Endothelial cell of umbilical vein (primary cell): ENCODE measurements around the gene RND1. TPM values are rescaled to one million over a fixed set of nuclear protein-coding genes. Genes with fewer than 3 reads are reported as not detected.

Experiments
- BruUV-seq: library from RNA; stranded (reverse); fragments of 400-500 nt; replicated peaks from 2 replicates; lab custom pipeline; 2021; lab: Mats Ljungman, UMichigan
- CTCF ChIA-PET: fragments of 300-600, 350-600 bp; sonication (Branson Sonifier 250); formaldehyde crosslinking; loops from one replicate; lab custom pipeline; 2021; ENCODE audit warnings: antibody characterized with exemption, inconsistent platforms; lab: Charles Lee
- POLR2A ChIA-PET: fragments of 300-600, 350-600 bp; sonication (Branson Sonifier 250); formaldehyde crosslinking; loops from one replicate; lab custom pipeline; 2021; ENCODE audit warnings: antibody characterized with exemption, inconsistent platforms; lab: Charles Lee
- DNase-seq: peaks from one replicate; pipeline ENCODE4 v3.0.0-alpha.2; 2011; ENCODE audit warnings: low read depth, low spot score
- FAIRE-seq: peaks from 2 replicates; lab custom pipeline; 2011; peaks lifted over from hg19 to GRCh38; lab: Jason Lieb, UNC
- H2AFZ ChIP-seq: 2 replicates; pipeline ENCODE4 v1.6.0; 2012; ENCODE audit warnings: low read depth, low read length, control low read depth, inconsistent platforms
- H3K27ac ChIP-seq: 2 replicates; pipeline ENCODE4 v1.5.1; 2011; ENCODE audit warnings: low read depth, mild to moderate bottlenecking, control low read depth, low read length, moderate library complexity; ENCODE audit not compliant: insufficient read depth
- H3K27me3 ChIP-seq, 2 experiments: 2 replicates each; pipeline versions ENCODE4 v1.6.0 to v1.6.1; 2011; ENCODE audit warnings: low read length in 2 of 2, mixed read lengths in 1 of 2; ENCODE audit not compliant: control insufficient read depth in 2 of 2, insufficient read depth in 2 of 2
- H3K36me3 ChIP-seq, 2 experiments: 2 replicates in 1 of 2; 3 replicates in 1 of 2; pipeline ENCODE4 v1.5.1; 2011; ENCODE audit warnings: low read length in 2 of 2, mild to moderate bottlenecking in 1 of 2, moderate library complexity in 1 of 2; ENCODE audit not compliant: control insufficient read depth in 2 of 2, insufficient read depth in 2 of 2; ENCODE audit errors: extremely low read depth in 1 of 2
- H3K4me1 ChIP-seq: 3 replicates; pipeline ENCODE4 v1.5.1; 2011; ENCODE audit warnings: mild to moderate bottlenecking, low read length; ENCODE audit not compliant: control insufficient read depth, insufficient read depth; ENCODE audit errors: extremely low read depth
- H3K4me2 ChIP-seq: 2 replicates; pipeline ENCODE4 v1.6.1; 2011; ENCODE audit warnings: low read length, control low read depth, mixed read lengths; ENCODE audit not compliant: insufficient read depth
- H3K4me3 ChIP-seq, 3 experiments: fragments of 200-600 bp in 1 of 3; sonication (generic), shearing (Covaris generic) in 1 of 3; replicated peaks in 1 of 3; 2 replicates each; pipeline ENCODE4 v1.5.1; 2011 to 2016; ENCODE audit warnings: control low read depth in 3 of 3, low read length in 3 of 3, mild to moderate bottlenecking in 2 of 3, inconsistent platforms in 1 of 3, low read depth in 1 of 3, moderate library complexity in 1 of 3; ENCODE audit not compliant: insufficient read depth in 1 of 3
- H3K79me2 ChIP-seq: 2 replicates; pipeline ENCODE4 v1.6.0; 2012; ENCODE audit warnings: low read length, inconsistent platforms; ENCODE audit not compliant: control insufficient read depth, insufficient read depth
- H3K9ac ChIP-seq: replicated peaks from 2 replicates; pipeline ENCODE3; 2011; ENCODE audit warnings: low read length, control low read depth; ENCODE audit not compliant: insufficient read depth; ENCODE audit errors: extremely low read depth
- H3K9me1 ChIP-seq: replicated peaks from 3 replicates; pipeline ENCODE4 v1.6.0; 2011; ENCODE audit warnings: mild to moderate bottlenecking, low read length; ENCODE audit not compliant: control insufficient read depth, insufficient read depth; ENCODE audit errors: extremely low read depth
- H3K9me3 ChIP-seq: replicated peaks from 2 replicates; pipeline ENCODE4 v1.5.1; 2012; ENCODE audit warnings: low read length, inconsistent platforms; ENCODE audit not compliant: control insufficient read depth, insufficient read depth
- H4K20me1 ChIP-seq: replicated peaks from 2 replicates; pipeline ENCODE3; 2011; ENCODE audit warnings: mild to moderate bottlenecking, low read length; ENCODE audit not compliant: control insufficient read depth, insufficient read depth; ENCODE audit errors: extremely low read depth
- CTCF ChIP-seq, 2 donors: IDR thresholded peaks; 1 replicate in 1 of 2; 2 replicates in 1 of 2; pipeline ENCODE4 v1.5.1; 2011; ENCODE audit warnings: low read length in 2 of 2, mild to moderate bottlenecking in 2 of 2, moderate library complexity in 2 of 2, control low read depth in 1 of 2, inconsistent platforms in 1 of 2, low read depth in 1 of 2; ENCODE audit not compliant: insufficient read depth in 1 of 2; ENCODE audit errors: extremely low read depth in 1 of 2
- EZH2 ChIP-seq: IDR thresholded peaks from 2 replicates; pipeline ENCODE4 v1.6.1; 2012; ENCODE audit warnings: borderline replicate concordance, low read depth, mild to moderate bottlenecking, moderate library complexity, low read length, inconsistent platforms; ENCODE audit not compliant: severe bottlenecking
- FOS ChIP-seq: IDR thresholded peaks from 2 replicates; pipeline ENCODE4 v1.6.1; 2011; ENCODE audit warnings: mild to moderate bottlenecking, low read length, moderate library complexity, borderline replicate concordance; ENCODE audit not compliant: insufficient read depth
- GATA2 ChIP-seq: IDR thresholded peaks from 2 replicates; pipeline ENCODE4 v1.7.0; 2011; ENCODE audit warnings: low read depth, mild to moderate bottlenecking, moderate library complexity, mixed read lengths, low read length; ENCODE audit not compliant: insufficient read length, insufficient read depth
- JUN ChIP-seq: IDR thresholded peaks from 2 replicates; pipeline ENCODE4 v1.6.1; 2011; ENCODE audit warnings: borderline replicate concordance, low read depth; ENCODE audit not compliant: insufficient read length, insufficient read depth
- MAX ChIP-seq: IDR thresholded peaks from 2 replicates; pipeline ENCODE4 v1.6.1; 2011; ENCODE audit not compliant: insufficient read depth, insufficient read length
- MYC ChIP-seq: IDR thresholded peaks from one replicate; pipeline ENCODE4 v1.6.1; 2011; ENCODE audit warnings: mild to moderate bottlenecking, low read depth, low read length
- POLR2A ChIP-seq: IDR thresholded peaks from 2 replicates; pipeline ENCODE4 v1.6.1; 2012; ENCODE audit warnings: low read depth, mild to moderate bottlenecking, control low read depth, low read length
- POLR2AphosphoS5 ChIP-seq: IDR thresholded peaks from 2 replicates; pipeline ENCODE4 v1.6.1; 2012; ENCODE audit warnings: low read depth, mild to moderate bottlenecking, control low read depth, low read length, moderate library complexity; ENCODE audit not compliant: insufficient read depth
- dilution Hi-C: fragments of 300-500 bp; cut with MboI; formaldehyde crosslinking; loops from one replicate; pipeline ENCODE4 v1.15.0; 2019; ENCODE audit warnings: low sequenced_read_pairs; ENCODE audit not compliant: extremely low pct_ligation_motif_present
- intact Hi-C: fragments of 100-400 bp; cut with micrococcal nuclease; formaldehyde crosslinking; loops from one replicate; pipeline ENCODE4 v1.10.0; 2022
- polyA plus RNA-seq, 4 experiments: library from polyadenylated mRNA; depleted of rRNA in 3 of 4; stranded (reverse) in 3 of 4; unstranded in 1 of 4; fragments of >200 nt; gene quantifications; 2 replicates each; pipeline versions ENCODE4 v1.2.1 to v1.2.3, GENCODE V29; 2011 to 2012; ENCODE audit warnings: missing spikeins in 1 of 4
- total RNA-seq: library from RNA; stranded (reverse); gene quantifications from 2 replicates; pipeline ENCODE4 v1.2.3, GENCODE V29; 2021

Gene RND1
- total and polyA plus RNA-seq, 2 donors (not counting 3 experiments of a cell fraction or from before 2014, with no cell fraction given): 4.0 to 9.9 TPM

GRCh38 chr12:48827513-48828096, 38.1 kb downstream of the RND1 start:
- POLR2A ChIA-PET: no interaction called here
- intact Hi-C loops (no loop called here), dilution Hi-C loops (no loop called here)
- TF ChIP-seq POLR2AphosphoS5 (peak; percentile 26), EZH2 (no peak)
- H3K27me3 ChIP-seq: no peaks in the 10 kb centered on the region
- H4K20me1 ChIP-seq: no peaks in the 10 kb centered on the region
- H3K79me2 ChIP-seq: no peaks in the 10 kb centered on the region
- no peaks in the 10 kb centered on the region for H3K4me1 ChIP-seq
- DNase-seq: no peak
- no peaks in the 10 kb centered on the region for H3K9me3 ChIP-seq
- BruUV-seq: no TSS peak
- H3K36me3 ChIP-seq: peaks cover 15 to 76% of the 10 kb centered on the region in 2 experiments
- no peak overlapping the region for H3K4me3 ChIP-seq
- no peaks in the 10 kb centered on the region for H3K9me1 ChIP-seq
- H3K4me2 ChIP-seq: no peak overlapping the region
- no peak overlapping the region for H3K9ac ChIP-seq
- FAIRE-seq: no peak
- CTCF ChIA-PET: interaction anchor here (1.6 to 1.7 kb wide), 2 partner anchors 12 to 77 kb away, joined by 4 to 7 read pairs; a partner anchor contains a TSS
- H2AFZ ChIP-seq: no peak overlapping the region
- no peak overlapping the region for H3K27ac ChIP-seq

GRCh38 chr12:48827026-48827425, 38.6 kb downstream of the RND1 start:
- Histone ChIP-seq H3K9me1 (no peaks in the 10 kb centered on the region), H3K4me3 (no peak overlapping the region), H3K4me1 (no peaks in the 10 kb centered on the region), H3K79me2 (no peaks in the 10 kb centered on the region), H2AFZ (no peak overlapping the region), H3K9ac (no peak overlapping the region), H3K36me3 (peaks cover 12 to 71% of the 10 kb centered on the region in 2 experiments), H3K9me3 (no peaks in the 10 kb centered on the region), H3K27me3 (no peaks in the 10 kb centered on the region), H3K27ac (no peak overlapping the region), H3K4me2 (no peak overlapping the region), H4K20me1 (no peaks in the 10 kb centered on the region)
- FAIRE-seq (no peak), DNase-seq (no peak)
- ChIA-PET POLR2A (no interaction called here), CTCF (interaction anchor here (1.1 to 1.7 kb wide), 3 partner anchors 10 to 77 kb away, joined by 3 to 7 read pairs (median 4); a partner anchor contains a TSS)
- no TSS peak for BruUV-seq
- intact Hi-C loops: no loop called here
- TF ChIP-seq MYC (no peak), MAX (no peak), CTCF (IDR thresholded peaks at IDR 0.05; ENCODE audit: extremely low read depth in 1 of 2, insufficient read depth in 1 of 2, low read depth in 1 of 2, low read length in 2 of 2) (no peak), FOS (no peak), POLR2A (no peak), JUN (no peak), GATA2 (no peak), POLR2AphosphoS5 (no peak), EZH2 (no peak)
- dilution Hi-C loops: no loop called here
